ENCODE results near the gene BANK1.

BANK1 gene

DNA sequence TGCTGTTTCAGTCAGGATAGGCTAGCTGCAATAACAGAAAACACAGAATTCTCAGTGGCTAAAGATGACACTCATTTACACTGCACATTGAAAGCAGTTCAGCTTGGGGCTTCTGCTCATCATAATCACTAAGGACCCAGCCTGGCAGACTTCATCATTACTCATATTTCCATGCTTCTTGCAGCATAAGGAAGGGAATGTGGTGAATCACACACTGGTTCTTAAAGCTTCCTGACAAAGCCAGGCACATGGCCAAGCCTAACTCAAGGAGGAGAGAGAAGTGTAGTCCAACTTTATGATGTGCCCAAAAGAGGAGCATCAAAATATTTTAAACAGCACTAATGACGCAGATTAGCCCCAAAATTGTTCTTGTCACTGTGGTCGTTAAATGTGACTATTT, 186.5 kb downstream of the BANK1 start:
- no peak for DNase-seq (ENCODE audit: low read depth, low spot score)
- H3K4me1 ChIP-seq (ENCODE audit: insufficient read depth, insufficient read length), result no peaks in the 10 kb centered on the region
- H3K27me3 ChIP-seq (ENCODE audit: insufficient read depth, insufficient read length), result no peaks in the 10 kb centered on the region
- no peaks in the 10 kb centered on the region for H3K9me3 ChIP-seq (ENCODE audit: insufficient read depth, low read length)
- no peak overlapping the region for H3K4me3 ChIP-seq (ENCODE audit: insufficient read length, low read depth)
- TF ChIP-seq YY1 (IDR thresholded peaks at IDR 0.05; ENCODE audit: insufficient read depth, insufficient read length) (no peak), ZNF274 (IDR thresholded peaks at IDR 0.05; ENCODE audit: low read depth, low read length) (no peak), SUZ12 (IDR thresholded peaks at IDR 0.05; ENCODE audit: extremely low read depth, insufficient read depth, insufficient read length) (no peak)
- no peaks in the 10 kb centered on the region for H3K36me3 ChIP-seq (ENCODE audit: insufficient read depth, insufficient read length, low read length)
- no peak overlapping the region for H3K9ac ChIP-seq (ENCODE audit: insufficient read length, low read depth)

DNA sequence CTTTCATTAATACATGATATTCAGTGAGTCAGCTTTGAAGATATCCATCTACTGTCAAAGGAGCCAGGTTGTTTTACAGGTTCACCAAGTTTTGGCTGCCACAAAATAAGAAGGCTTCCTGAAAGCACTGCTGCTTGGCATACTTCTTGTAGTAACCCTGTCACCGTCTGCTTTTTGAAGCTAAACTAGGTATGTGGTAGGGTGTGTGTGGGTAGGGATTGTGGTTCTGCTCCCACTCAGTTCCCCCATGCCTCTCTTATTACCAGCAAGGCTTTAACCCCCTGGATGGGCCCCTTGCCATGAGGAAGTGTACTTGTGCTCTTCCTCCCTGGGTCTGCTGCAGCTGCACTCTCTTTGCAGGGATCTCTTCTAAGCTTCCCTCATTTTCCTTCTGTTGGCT, 191.2 kb downstream of the BANK1 start:
- H3K27me3 ChIP-seq (ENCODE audit: insufficient read depth, insufficient read length), result no peaks in the 10 kb centered on the region
- no peak for TF ChIP-seq SUZ12 (IDR thresholded peaks at IDR 0.05; ENCODE audit: extremely low read depth, insufficient read depth, insufficient read length)
- TF ChIP-seq YY1 (IDR thresholded peaks at IDR 0.05; ENCODE audit: insufficient read depth, insufficient read length), result no peak
- TF ChIP-seq ZNF274 (IDR thresholded peaks at IDR 0.05; ENCODE audit: low read depth, low read length), result no peak
- no peak overlapping the region for H3K9ac ChIP-seq (ENCODE audit: insufficient read length, low read depth)
- H3K36me3 ChIP-seq (ENCODE audit: insufficient read depth, insufficient read length, low read length), result no peaks in the 10 kb centered on the region
- DNase-seq (ENCODE audit: low read depth, low spot score), result no peak
- no peaks in the 10 kb centered on the region for H3K9me3 ChIP-seq (ENCODE audit: insufficient read depth, low read length)
- no peak overlapping the region for H3K4me3 ChIP-seq (ENCODE audit: insufficient read length, low read depth)
- H3K4me1 ChIP-seq (ENCODE audit: insufficient read depth, insufficient read length), result no peaks in the 10 kb centered on the region

DNA sequence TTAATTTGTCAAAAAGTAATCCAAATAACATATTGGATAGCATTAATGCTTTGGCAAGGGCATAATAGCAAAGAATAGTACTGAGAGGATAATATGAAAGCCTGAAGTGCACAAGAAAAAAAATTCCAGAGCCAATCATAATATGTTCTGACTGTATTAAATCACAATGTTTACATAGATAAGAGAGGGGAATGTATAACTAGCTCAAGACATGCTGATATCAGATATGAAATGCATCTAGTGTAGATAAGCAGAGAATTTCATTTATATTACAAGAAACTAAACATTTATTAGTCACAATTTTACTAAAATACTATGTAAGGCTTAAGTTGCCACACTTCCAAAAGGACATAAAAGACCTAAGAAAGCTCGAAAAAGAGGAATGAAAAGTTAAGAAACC, 193.3 kb downstream of the BANK1 start:
- no peaks in the 10 kb centered on the region for H3K36me3 ChIP-seq (ENCODE audit: insufficient read depth, insufficient read length, low read length)
- H3K27me3 ChIP-seq (ENCODE audit: insufficient read depth, insufficient read length), result no peaks in the 10 kb centered on the region
- no peak overlapping the region for H3K9ac ChIP-seq (ENCODE audit: insufficient read length, low read depth)
- no peak overlapping the region for H3K4me3 ChIP-seq (ENCODE audit: insufficient read length, low read depth)
- no peak for DNase-seq (ENCODE audit: low read depth, low spot score)
- TF ChIP-seq YY1 (IDR thresholded peaks at IDR 0.05; ENCODE audit: insufficient read depth, insufficient read length), result no peak
- no peak for TF ChIP-seq SUZ12 (IDR thresholded peaks at IDR 0.05; ENCODE audit: extremely low read depth, insufficient read depth, insufficient read length)
- no peaks in the 10 kb centered on the region for H3K9me3 ChIP-seq (ENCODE audit: insufficient read depth, low read length)
- H3K4me1 ChIP-seq (ENCODE audit: insufficient read depth, insufficient read length), result no peaks in the 10 kb centered on the region

DNA sequence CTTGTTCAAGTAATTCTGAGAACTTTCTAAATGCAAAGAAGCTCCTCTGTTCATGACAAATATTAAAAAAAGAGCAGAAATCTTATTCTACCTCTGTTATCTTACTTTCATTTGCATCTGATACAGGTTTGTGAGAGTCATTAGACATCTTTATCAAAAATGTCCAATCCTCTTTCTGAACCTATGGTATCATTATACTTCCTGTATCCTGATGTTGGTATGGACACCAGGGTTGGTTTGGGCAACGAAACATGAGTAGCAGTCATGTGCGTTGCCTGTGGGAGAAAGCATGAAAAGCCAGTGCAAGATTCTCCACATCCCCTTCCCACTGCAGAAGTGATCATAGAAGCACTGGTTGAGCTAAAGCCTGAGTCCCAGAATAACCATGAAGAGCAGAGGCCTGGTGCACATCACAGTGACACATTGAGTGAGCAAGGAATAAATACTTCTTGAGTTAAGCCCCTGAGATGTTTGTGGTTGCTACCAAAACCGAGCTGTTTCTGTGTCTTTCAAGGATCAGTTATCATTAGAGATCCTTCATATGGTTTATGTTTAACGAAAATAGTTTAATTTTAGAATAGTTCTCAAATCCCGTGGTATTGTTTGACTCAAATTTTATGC, 197.2 kb downstream of the BANK1 start:
- no peak for TF ChIP-seq YY1 (IDR thresholded peaks at IDR 0.05; ENCODE audit: insufficient read depth, insufficient read length)
- TF ChIP-seq SUZ12 (IDR thresholded peaks at IDR 0.05; ENCODE audit: extremely low read depth, insufficient read depth, insufficient read length), result no peak
- no peak for TF ChIP-seq ZNF274 (IDR thresholded peaks at IDR 0.05; ENCODE audit: low read depth, low read length)
- H3K9ac ChIP-seq (ENCODE audit: insufficient read length, low read depth), result no peak overlapping the region
- DNase-seq (ENCODE audit: low read depth, low spot score), result no peak
- no peaks in the 10 kb centered on the region for H3K36me3 ChIP-seq (ENCODE audit: insufficient read depth, insufficient read length, low read length)
- H3K9me3 ChIP-seq (ENCODE audit: insufficient read depth, low read length), result no peaks in the 10 kb centered on the region
- H3K27me3 ChIP-seq (ENCODE audit: insufficient read depth, insufficient read length), result no peaks in the 10 kb centered on the region
- no peak overlapping the region for H3K4me3 ChIP-seq (ENCODE audit: insufficient read length, low read depth)
- no peaks in the 10 kb centered on the region for H3K4me1 ChIP-seq (ENCODE audit: insufficient read depth, insufficient read length)

DNA sequence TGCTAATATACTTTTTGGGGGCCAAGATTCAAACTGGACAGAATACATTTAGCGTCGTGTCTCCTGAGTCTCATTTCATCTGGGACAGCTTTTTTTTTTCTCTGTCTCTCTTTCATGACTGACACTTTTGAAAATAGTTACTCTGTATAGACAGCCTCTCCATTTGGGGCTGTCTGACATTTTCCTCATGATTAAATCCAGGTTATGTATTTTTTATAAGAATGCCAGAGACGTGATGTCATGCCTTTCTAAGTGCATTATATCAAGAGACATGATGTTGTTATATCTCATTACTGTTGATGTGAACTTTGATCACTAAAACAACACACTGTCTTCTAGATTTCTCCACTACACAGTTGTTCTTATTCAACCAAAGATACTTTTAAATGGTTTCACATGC, 199.0 kb downstream of the BANK1 start:
- no peaks in the 10 kb centered on the region for H3K27me3 ChIP-seq (ENCODE audit: insufficient read depth, insufficient read length)
- no peaks in the 10 kb centered on the region for H3K4me1 ChIP-seq (ENCODE audit: insufficient read depth, insufficient read length)
- no peak overlapping the region for H3K9ac ChIP-seq (ENCODE audit: insufficient read length, low read depth)
- H3K9me3 ChIP-seq (ENCODE audit: insufficient read depth, low read length), result no peaks in the 10 kb centered on the region
- no peak for TF ChIP-seq YY1 (IDR thresholded peaks at IDR 0.05; ENCODE audit: insufficient read depth, insufficient read length)
- no peak for TF ChIP-seq SUZ12 (IDR thresholded peaks at IDR 0.05; ENCODE audit: extremely low read depth, insufficient read depth, insufficient read length)
- TF ChIP-seq ZNF274 (IDR thresholded peaks at IDR 0.05; ENCODE audit: low read depth, low read length), result no peak
- no peak overlapping the region for H3K4me3 ChIP-seq (ENCODE audit: insufficient read length, low read depth)
- no peaks in the 10 kb centered on the region for H3K36me3 ChIP-seq (ENCODE audit: insufficient read depth, insufficient read length, low read length)
- no peak for DNase-seq (ENCODE audit: low read depth, low spot score)

DNA sequence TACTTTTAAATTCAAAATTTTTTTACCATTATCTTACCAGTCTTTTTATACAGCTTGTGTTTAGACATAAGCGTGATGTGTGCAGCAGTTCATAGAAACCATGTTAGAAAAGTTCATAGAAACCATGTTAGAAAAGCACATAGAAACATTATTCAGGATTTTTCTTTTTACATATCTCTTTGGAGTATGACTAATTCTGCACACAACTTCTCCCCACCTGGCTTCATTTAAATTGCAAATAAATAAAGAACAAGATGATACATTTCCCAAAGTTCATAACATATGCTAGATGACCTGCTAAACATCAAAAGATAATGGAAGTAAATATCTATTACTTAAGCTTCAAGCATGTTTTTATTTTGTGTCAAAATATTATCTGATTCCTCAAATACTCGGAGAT, 201.9 kb downstream of the BANK1 start:
- Histone ChIP-seq H3K4me3 (ENCODE audit: insufficient read length, low read depth) (no peak overlapping the region), H3K27me3 (ENCODE audit: insufficient read depth, insufficient read length) (no peaks in the 10 kb centered on the region), H3K9ac (ENCODE audit: insufficient read length, low read depth) (no peak overlapping the region), H3K9me3 (ENCODE audit: insufficient read depth, low read length) (no peaks in the 10 kb centered on the region), H3K4me1 (ENCODE audit: insufficient read depth, insufficient read length) (no peaks in the 10 kb centered on the region), H3K36me3 (ENCODE audit: insufficient read depth, insufficient read length, low read length) (no peaks in the 10 kb centered on the region)
- no peak for TF ChIP-seq YY1 (IDR thresholded peaks at IDR 0.05; ENCODE audit: insufficient read depth, insufficient read length)
- no peak for TF ChIP-seq ZNF274 (IDR thresholded peaks at IDR 0.05; ENCODE audit: low read depth, low read length)
- no peak for TF ChIP-seq SUZ12 (IDR thresholded peaks at IDR 0.05; ENCODE audit: extremely low read depth, insufficient read depth, insufficient read length)
- no peak for DNase-seq (ENCODE audit: low read depth, low spot score)

DNA sequence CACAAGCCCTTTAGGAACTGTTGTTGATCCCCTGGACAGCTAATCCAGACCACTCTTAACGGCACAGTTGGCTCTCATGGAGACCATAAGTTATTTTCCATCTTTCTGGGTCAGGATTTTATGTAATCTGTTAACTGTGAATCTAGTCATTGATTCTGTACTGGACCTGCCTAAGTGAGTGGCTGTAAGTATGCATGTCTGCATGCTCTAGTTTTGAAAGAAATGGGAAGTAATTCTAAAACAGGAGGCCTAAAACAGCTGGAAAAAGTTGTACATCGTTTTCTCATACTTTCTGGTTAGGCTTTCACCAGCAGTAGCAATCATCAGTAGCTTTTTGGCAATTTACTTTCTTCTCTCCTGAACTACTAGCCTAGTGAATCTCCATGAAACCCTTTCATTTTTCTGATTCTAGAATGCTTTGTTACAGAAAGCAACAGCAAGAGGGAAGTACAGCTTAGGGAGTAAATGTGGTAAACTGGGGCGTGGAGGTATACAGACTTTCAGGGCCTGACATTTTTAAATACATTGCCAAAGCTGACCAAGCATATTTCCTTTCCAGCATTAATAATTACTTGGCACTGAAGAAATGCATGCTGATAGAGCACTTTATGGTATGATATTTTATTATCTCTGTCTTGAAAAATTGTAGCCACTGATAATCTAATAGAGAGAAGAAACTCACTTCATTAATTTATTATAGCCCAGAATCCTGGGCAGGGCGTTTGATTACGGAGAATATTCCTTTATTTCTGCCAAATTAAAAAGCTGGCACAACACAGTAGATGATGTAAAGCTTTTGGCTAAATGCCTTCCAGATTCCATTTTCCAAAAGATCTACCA, 202.7 kb downstream of the BANK1 start:
- H3K9ac ChIP-seq (ENCODE audit: insufficient read length, low read depth), result no peak overlapping the region
- no peaks in the 10 kb centered on the region for H3K4me1 ChIP-seq (ENCODE audit: insufficient read depth, insufficient read length)
- no peak for TF ChIP-seq SUZ12 (IDR thresholded peaks at IDR 0.05; ENCODE audit: extremely low read depth, insufficient read depth, insufficient read length)
- no peak for TF ChIP-seq ZNF274 (IDR thresholded peaks at IDR 0.05; ENCODE audit: low read depth, low read length)
- TF ChIP-seq YY1 (IDR thresholded peaks at IDR 0.05; ENCODE audit: insufficient read depth, insufficient read length), result no peak
- DNase-seq (ENCODE audit: low read depth, low spot score), result no peak
- H3K9me3 ChIP-seq (ENCODE audit: insufficient read depth, low read length), result no peaks in the 10 kb centered on the region
- no peak overlapping the region for H3K4me3 ChIP-seq (ENCODE audit: insufficient read length, low read depth)
- no peaks in the 10 kb centered on the region for H3K36me3 ChIP-seq (ENCODE audit: insufficient read depth, insufficient read length, low read length)
- H3K27me3 ChIP-seq (ENCODE audit: insufficient read depth, insufficient read length), result no peaks in the 10 kb centered on the region

All from NT2/D1 (cell line).